Mesenchymal stem cell (in vitro differentiated cells and primary cell): ENCODE data around the gene ATP2B1.

Source experiments
- DNase-seq: peaks from one replicate; pipeline ENCODE4 v3.0.0-alpha.2; 2013
- H2AFZ ChIP-seq: one replicate; pipeline ENCODE4 v1.6.1; 2013; ENCODE audit warnings: low read depth, mild to moderate bottlenecking, control low read depth, inconsistent platforms, low read length, moderate library complexity
- H2AK5ac ChIP-seq: 2 replicates; pipeline ENCODE4 v1.6.1; 2013; ENCODE audit warnings: low read length, moderate library complexity, mild to moderate bottlenecking, inconsistent platforms; ENCODE audit not compliant: severe bottlenecking
- H2BK120ac ChIP-seq: one replicate; pipeline ENCODE4 v1.6.1; 2013; ENCODE audit warnings: low read depth, mild to moderate bottlenecking, inconsistent platforms, low read length, moderate library complexity
- H2BK12ac ChIP-seq, 2 experiments: one replicate each; pipeline ENCODE4 v1.6.1; 2013; ENCODE audit warnings: inconsistent platforms in 2 of 2, low read length in 2 of 2, mild to moderate bottlenecking in 2 of 2, moderate library complexity in 2 of 2, control low read depth in 1 of 2
- H2BK15ac ChIP-seq: one replicate; pipeline ENCODE4 v1.6.1; 2013; ENCODE audit warnings: mild to moderate bottlenecking, low read depth, inconsistent platforms; ENCODE audit not compliant: poor library complexity, severe bottlenecking
- H2BK5ac ChIP-seq: 2 replicates; pipeline ENCODE4 v1.6.1; 2013; ENCODE audit warnings: low read depth, mild to moderate bottlenecking, low read length, control low read depth, inconsistent platforms; ENCODE audit not compliant: poor library complexity, severe bottlenecking
- H3K14ac ChIP-seq, 2 experiments: one replicate each; pipeline ENCODE4 v1.6.1; 2013; ENCODE audit warnings: inconsistent platforms in 2 of 2, low read length in 2 of 2, control low read depth in 1 of 2, mild to moderate bottlenecking in 1 of 2, moderate library complexity in 1 of 2
- H3K18ac ChIP-seq, 2 experiments: one replicate each; pipeline ENCODE4 v1.6.1; 2013; ENCODE audit warnings: inconsistent platforms in 2 of 2, low read length in 2 of 2, control low read depth in 1 of 2, low read depth in 1 of 2, mild to moderate bottlenecking in 1 of 2
- H3K23ac ChIP-seq, 2 experiments: one replicate each; pipeline ENCODE4 v1.6.1; 2013; ENCODE audit warnings: inconsistent platforms in 2 of 2, low read length in 2 of 2, mild to moderate bottlenecking in 2 of 2, moderate library complexity in 2 of 2, control low read depth in 1 of 2
- H3K27ac ChIP-seq: 2 replicates; pipeline ENCODE4 v1.5.1; 2013; ENCODE audit warnings: mild to moderate bottlenecking, moderate library complexity, low read length, control low read depth, inconsistent platforms; ENCODE audit not compliant: poor library complexity, severe bottlenecking
- H3K27me3 ChIP-seq, 2 experiments: 2 replicates each; pipeline versions ENCODE4 v1.6.1 to v1.7.0; 2013; ENCODE audit warnings: low read length in 2 of 2, mild to moderate bottlenecking in 2 of 2, moderate library complexity in 2 of 2, control low read depth in 1 of 2, inconsistent platforms in 1 of 2; ENCODE audit not compliant: control insufficient read depth in 1 of 2, insufficient read depth in 1 of 2
- H3K36me3 ChIP-seq, 2 experiments: 2 replicates each; pipeline versions ENCODE4 v1.6.1 to v1.7.0; 2013; ENCODE audit warnings: low read length in 2 of 2, control low read depth in 1 of 2, inconsistent platforms in 1 of 2, low read depth in 1 of 2, mild to moderate bottlenecking in 1 of 2; ENCODE audit not compliant: insufficient read depth in 2 of 2, control insufficient read depth in 1 of 2
- H3K4ac ChIP-seq, 2 experiments: one replicate each; pipeline ENCODE4 v1.6.1; 2013; ENCODE audit warnings: inconsistent platforms in 2 of 2, low read length in 2 of 2, mild to moderate bottlenecking in 2 of 2, moderate library complexity in 2 of 2, control low read depth in 1 of 2, low read depth in 1 of 2
- H3K4me1 ChIP-seq: 2 replicates; pipeline ENCODE4 v1.6.1; 2013; ENCODE audit warnings: low read depth, low read length, control low read depth; ENCODE audit not compliant: control insufficient read depth, insufficient read depth
- H3K4me2 ChIP-seq: 2 replicates; pipeline ENCODE4 v1.6.1; 2013; ENCODE audit warnings: low read length, mild to moderate bottlenecking, inconsistent platforms; ENCODE audit not compliant: poor library complexity, severe bottlenecking
- H3K4me3 ChIP-seq, 2 experiments: 2 replicates each; pipeline versions ENCODE4 v1.5.1 to v1.7.0; 2013; ENCODE audit warnings: low read length in 2 of 2, mild to moderate bottlenecking in 2 of 2, control low read depth in 1 of 2, low read depth in 1 of 2; ENCODE audit not compliant: insufficient read depth in 1 of 2
- H3K79me1 ChIP-seq: replicated peaks from 2 replicates; pipeline ENCODE4 v1.6.1; 2013; ENCODE audit warnings: mild to moderate bottlenecking, control low read depth, low read length, inconsistent platforms; ENCODE audit not compliant: poor library complexity, severe bottlenecking
- H3K9ac ChIP-seq: 2 replicates; pipeline ENCODE4 v1.7.0; 2013; ENCODE audit warnings: mild to moderate bottlenecking, low read length, moderate library complexity
- H3K9me3 ChIP-seq: 2 replicates; pipeline ENCODE4 v1.7.0; 2013; ENCODE audit warnings: mild to moderate bottlenecking, low read length; ENCODE audit not compliant: control insufficient read depth
- H4K8ac ChIP-seq: one replicate; pipeline ENCODE4 v1.6.1; 2013; ENCODE audit warnings: inconsistent platforms, mild to moderate bottlenecking, low read length, moderate library complexity
- H4K91ac ChIP-seq: one replicate; pipeline ENCODE4 v1.6.1; 2013; ENCODE audit warnings: mild to moderate bottlenecking, low read length, inconsistent platforms
- WGBS: methylation state at CpG from one replicate; pipeline ENCODE4 v1.1.7; 2013; ENCODE audit warnings: mixed read lengths; 5-methylcytosine and 5-hydroxymethylcytosine counted together

Gene ATP2B1

DNA sequence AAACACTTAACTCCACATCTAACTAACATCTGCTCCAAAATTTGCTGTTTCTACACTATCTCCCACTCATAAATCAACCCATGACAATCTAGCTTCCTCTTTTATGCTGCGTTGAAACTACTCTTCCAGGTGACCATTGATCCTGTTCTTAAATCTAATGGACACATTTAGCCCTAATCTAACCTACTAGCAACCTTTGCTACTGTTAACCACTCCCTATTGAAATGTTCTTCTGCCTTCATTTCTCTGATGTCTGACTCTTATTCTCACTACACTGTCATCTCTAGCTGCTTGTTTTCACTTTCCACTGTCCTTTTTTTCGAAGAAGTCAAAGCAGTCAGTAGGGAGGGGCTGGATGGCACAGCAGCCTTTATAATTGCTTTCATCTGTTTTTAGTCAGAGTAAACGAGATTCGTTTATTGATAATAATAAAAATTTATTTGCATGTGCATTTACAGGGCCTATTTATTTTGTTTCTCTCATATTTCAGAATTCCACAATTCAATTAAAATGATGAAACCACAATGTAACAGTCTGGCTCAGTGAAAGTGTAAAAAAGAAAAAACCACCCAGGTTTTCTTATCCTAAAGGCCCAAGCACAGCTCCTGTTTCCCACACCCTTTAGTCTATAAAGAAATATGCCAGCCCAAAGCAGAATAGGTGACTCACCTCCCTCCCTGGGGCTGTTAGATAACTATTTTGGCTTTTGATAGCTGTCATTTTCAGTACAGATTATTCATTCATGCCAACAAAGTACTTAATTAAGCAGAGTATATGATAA is 44.9 kb downstream of the ATP2B1 start:
- Histone ChIP-seq H2BK12ac (no peak overlapping the region), H2BK120ac (no peak overlapping the region), H3K18ac (no peak overlapping the region), H3K36me3 (peaks cover 0 to 21% of the 10 kb centered on the region in 2 experiments), H3K9ac (peak overlapping the region; percentile 33), H3K23ac (no peak overlapping the region), H3K27me3 (no peaks in the 10 kb centered on the region), H3K4me1 (no peaks in the 10 kb centered on the region), H2BK5ac (no peak overlapping the region), H2AK5ac (no peak overlapping the region), H3K27ac (no peak overlapping the region), H3K4ac (no peak overlapping the region), H3K9me3 (no peaks in the 10 kb centered on the region), H3K4me2 (no peak overlapping the region), H2BK15ac (no peak overlapping the region), H2AFZ (no peak overlapping the region), H4K8ac (no peak overlapping the region), H3K14ac (no peak overlapping the region), H3K4me3 (peak overlapping the region in 1 of 2 experiments; percentile 33), H4K91ac (no peak overlapping the region), H3K79me1 (peaks cover 16% of the 10 kb centered on the region)
- DNase-seq: peak; percentile 22
- WGBS: 34% methylated on average over 2 of the region's 4 CpGs

DNA sequence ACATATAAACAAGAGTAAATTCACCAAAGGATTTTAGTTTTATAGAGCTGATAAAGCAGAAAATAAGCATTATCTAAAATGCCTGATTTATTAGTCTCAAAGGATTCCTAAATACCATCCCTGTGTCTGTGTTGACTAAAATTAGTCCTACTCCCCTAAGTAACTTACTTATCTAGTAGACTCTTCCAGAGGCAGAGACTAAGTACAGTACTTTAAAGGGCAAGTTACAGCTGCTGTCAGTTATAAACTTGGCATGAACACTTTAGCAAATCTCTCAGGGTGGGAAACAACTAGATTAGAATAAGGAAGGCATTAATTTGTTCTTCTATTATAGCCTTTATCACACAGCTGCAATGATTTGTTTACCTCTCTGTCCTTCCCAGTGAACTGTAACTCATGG is 46.0 kb downstream of the ATP2B1 start:
- Histone ChIP-seq H2BK120ac (no peak overlapping the region), H3K9ac (no peak overlapping the region), H3K79me1 (peaks cover 18% of the 10 kb centered on the region)

DNA sequence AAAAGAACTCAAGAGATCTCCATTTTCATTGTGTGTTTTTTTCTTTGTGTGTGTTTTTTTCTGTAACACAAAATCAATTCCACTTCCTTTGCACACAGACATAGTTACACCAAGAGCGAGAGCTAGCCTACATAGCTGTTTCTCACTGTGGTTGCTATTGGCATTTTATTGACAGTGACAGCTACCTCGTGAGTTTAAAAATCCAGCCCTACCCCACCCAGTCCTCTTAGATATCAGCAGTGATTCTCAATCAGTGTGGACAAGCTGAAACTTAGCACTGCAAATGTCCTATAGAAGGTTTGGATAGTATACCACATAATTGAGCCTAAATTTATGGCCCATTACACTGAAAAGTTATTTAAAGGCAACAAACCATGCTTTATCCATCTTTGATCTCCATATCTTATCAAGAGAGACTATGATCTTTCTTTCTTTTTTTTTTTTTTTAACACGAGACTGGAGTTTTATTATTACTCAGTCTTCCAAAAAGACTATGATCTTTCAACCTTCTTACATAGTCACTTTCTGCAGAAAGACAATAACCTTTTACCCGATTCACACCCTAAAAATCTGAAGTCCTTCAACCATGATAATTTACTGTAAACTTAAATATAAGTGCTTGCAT is 46.8 kb downstream of the ATP2B1 start:
- no peak overlapping the region for H4K8ac ChIP-seq
- peaks cover 23% of the 10 kb centered on the region for H3K79me1 ChIP-seq
- no peak overlapping the region for H4K91ac ChIP-seq
- no peaks in the 10 kb centered on the region for H3K27me3 ChIP-seq
- no peaks in the 10 kb centered on the region for H3K9me3 ChIP-seq
- 100% methylated on average over 2 of the region's 4 CpGs for WGBS
- no peak overlapping the region for H3K23ac ChIP-seq
- H3K4me2 ChIP-seq: no peak overlapping the region
- no peak overlapping the region for H3K27ac ChIP-seq
- H2BK5ac ChIP-seq: no peak overlapping the region
- H3K4ac ChIP-seq: no peak overlapping the region
- no peak overlapping the region for H3K4me3 ChIP-seq
- H2BK120ac ChIP-seq: no peak overlapping the region
- H2AK5ac ChIP-seq: no peak overlapping the region
- peak overlapping the region in 1 of 2 experiments; percentile 40 for H3K18ac ChIP-seq
- H2AFZ ChIP-seq: no peak overlapping the region
- H3K9ac ChIP-seq: no peak overlapping the region
- H3K4me1 ChIP-seq: no peaks in the 10 kb centered on the region
- H3K36me3 ChIP-seq: peaks cover 0 to 9% of the 10 kb centered on the region in 2 experiments
- H2BK12ac ChIP-seq: no peak overlapping the region
- H3K14ac ChIP-seq: no peak overlapping the region
- H2BK15ac ChIP-seq: no peak overlapping the region
- no peak for DNase-seq

More for the DNA sequence above, 46.0 kb downstream of the ATP2B1 start:
- DNase-seq: peak; percentile 26
- Histone ChIP-seq H4K91ac (no peak overlapping the region), H3K4me2 (no peak overlapping the region), H2BK5ac (no peak overlapping the region), H2AK5ac (no peak overlapping the region), H3K27me3 (no peaks in the 10 kb centered on the region), H3K4me3 (no peak overlapping the region), H4K8ac (no peak overlapping the region), H2BK12ac (no peak overlapping the region), H2BK15ac (no peak overlapping the region), H3K4me1 (no peaks in the 10 kb centered on the region), H2AFZ (no peak overlapping the region), H3K4ac (no peak overlapping the region), H3K14ac (no peak overlapping the region), H3K36me3 (peaks cover 0 to 16% of the 10 kb centered on the region in 2 experiments), H3K23ac (no peak overlapping the region), H3K18ac (no peak overlapping the region), H3K9me3 (no peaks in the 10 kb centered on the region), H3K27ac (no peak overlapping the region)

DNA sequence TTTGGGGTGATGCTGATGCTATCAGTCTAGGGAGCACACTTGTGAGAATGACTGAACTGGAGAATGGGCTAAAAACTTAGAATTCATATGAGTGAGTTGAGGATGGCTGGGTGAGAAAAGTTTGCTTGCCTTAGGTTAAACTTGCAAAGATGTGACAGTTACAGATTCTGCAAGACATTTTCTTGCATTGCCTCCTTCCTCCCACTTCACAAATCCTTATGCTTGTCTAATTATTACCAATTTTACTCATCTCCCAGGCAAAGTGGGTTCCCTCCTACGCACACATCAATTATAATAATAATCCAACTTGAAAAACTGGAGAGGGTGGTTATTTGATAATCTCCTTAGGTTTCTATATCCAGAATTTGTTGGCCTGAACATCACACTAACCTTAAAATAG is 50.9 kb downstream of the ATP2B1 start:
- H3K9ac ChIP-seq: no peak overlapping the region
- H3K18ac ChIP-seq: no peak overlapping the region
- WGBS: no CpG with 5 or more reads among the region's 1 CpG
- no peak overlapping the region for H2BK5ac ChIP-seq
- H3K4me1 ChIP-seq: no peaks in the 10 kb centered on the region
- H4K91ac ChIP-seq: no peak overlapping the region
- no peak overlapping the region for H2AK5ac ChIP-seq
- H3K9me3 ChIP-seq: no peaks in the 10 kb centered on the region
- no peak overlapping the region for H3K23ac ChIP-seq
- no peak overlapping the region for H2BK120ac ChIP-seq
- no peak overlapping the region for H3K4me2 ChIP-seq
- H3K27me3 ChIP-seq: no peaks in the 10 kb centered on the region
- peaks cover 24% of the 10 kb centered on the region for H3K79me1 ChIP-seq
- no peak overlapping the region for H2AFZ ChIP-seq
- H2BK12ac ChIP-seq: no peak overlapping the region
- no peak overlapping the region for H2BK15ac ChIP-seq
- H3K4ac ChIP-seq: no peak overlapping the region
- DNase-seq: no peak
- peaks cover 0 to 21% of the 10 kb centered on the region in 2 experiments for H3K36me3 ChIP-seq
- no peak overlapping the region for H4K8ac ChIP-seq
- no peak overlapping the region for H3K27ac ChIP-seq
- H3K4me3 ChIP-seq: no peak overlapping the region
- H3K14ac ChIP-seq: no peak overlapping the region
